ENCODE data around the gene SLCO1B3. TPM values are rescaled to one million over a fixed set of nuclear protein-coding genes. Genes with fewer than 3 reads are reported as not detected.

The SLCO1B3 gene
- total and polyA plus RNA-seq, 2 experiments from 2014 or later: 0.17 TPM; not detected in 1

- no peaks in the 10 kb centered on the region; the same call in 2 of the 3 replicates for H3K9me3 Mint-ChIP-seq
- H3K4me1 Mint-ChIP-seq: no peaks in the 10 kb centered on the region
- Histone ChIP-seq H4K20me1 (replicated peaks; ENCODE audit: insufficient read depth) (no peaks in the 10 kb centered on the region), H3K27ac (ENCODE audit: low read depth) (no peak overlapping the region), H3K4me2 (no peak overlapping the region), H3K79me2 (replicated peaks; ENCODE audit: insufficient read depth) (no peaks in the 10 kb centered on the region), H2AFZ (no peak overlapping the region), H3K9me2 (ENCODE audit: insufficient read depth) (no peaks in the 10 kb centered on the region), H3K4me3 (no peak overlapping the region), H3K27me3 (ENCODE audit: insufficient read depth) (no peaks in the 10 kb centered on the region), H3F3A (replicated peaks; ENCODE audit: low read depth) (no peaks in the 10 kb centered on the region), H3K36me3 (ENCODE audit: insufficient read depth) (no peaks in the 10 kb centered on the region), H3K4me1 (ENCODE audit: insufficient read depth) (no peaks in the 10 kb centered on the region)
- H3K27ac Mint-ChIP-seq: no peak overlapping the region
- no peaks in the 10 kb centered on the region for H3K36me3 Mint-ChIP-seq (ENCODE audit: low read depth)
- H3K4me3 Mint-ChIP-seq: no peak overlapping the region
- TF ChIP-seq CREB1 (CRISPR knock-in tag; IDR thresholded peaks at IDR 0.05; ENCODE audit: low read depth) (no peak), CTCF (conservative IDR thresholded peaks at IDR 0.05; ENCODE audit: low read depth in 2 of 2) (no peak), STAT1 (IDR thresholded peaks at IDR 0.05; ENCODE audit: unreplicated experiment) (no peak), ZNF331 (CRISPR knock-in tag; IDR thresholded peaks at IDR 0.05; ENCODE audit: low read depth) (no peak), NANOG (IDR thresholded peaks at IDR 0.05; ENCODE audit: borderline replicate concordance) (no peak), ZNF114 (CRISPR knock-in tag; IDR thresholded peaks at IDR 0.05) (no peak), EZH2 (IDR thresholded peaks at IDR 0.05; ENCODE audit: low read depth, unreplicated experiment) (no peak), JUNB (IDR thresholded peaks at IDR 0.05; ENCODE audit: unreplicated experiment) (no peak), REST (IDR thresholded peaks at IDR 0.05; ENCODE audit: unreplicated experiment) (no peak), POLR2AphosphoS5 (IDR thresholded peaks at IDR 0.05; ENCODE audit: low read depth) (no peak), EZH2phosphoT487 (IDR thresholded peaks at IDR 0.05; ENCODE audit: unreplicated experiment) (no peak)
- TF ChIP-seq, protein P1, sequence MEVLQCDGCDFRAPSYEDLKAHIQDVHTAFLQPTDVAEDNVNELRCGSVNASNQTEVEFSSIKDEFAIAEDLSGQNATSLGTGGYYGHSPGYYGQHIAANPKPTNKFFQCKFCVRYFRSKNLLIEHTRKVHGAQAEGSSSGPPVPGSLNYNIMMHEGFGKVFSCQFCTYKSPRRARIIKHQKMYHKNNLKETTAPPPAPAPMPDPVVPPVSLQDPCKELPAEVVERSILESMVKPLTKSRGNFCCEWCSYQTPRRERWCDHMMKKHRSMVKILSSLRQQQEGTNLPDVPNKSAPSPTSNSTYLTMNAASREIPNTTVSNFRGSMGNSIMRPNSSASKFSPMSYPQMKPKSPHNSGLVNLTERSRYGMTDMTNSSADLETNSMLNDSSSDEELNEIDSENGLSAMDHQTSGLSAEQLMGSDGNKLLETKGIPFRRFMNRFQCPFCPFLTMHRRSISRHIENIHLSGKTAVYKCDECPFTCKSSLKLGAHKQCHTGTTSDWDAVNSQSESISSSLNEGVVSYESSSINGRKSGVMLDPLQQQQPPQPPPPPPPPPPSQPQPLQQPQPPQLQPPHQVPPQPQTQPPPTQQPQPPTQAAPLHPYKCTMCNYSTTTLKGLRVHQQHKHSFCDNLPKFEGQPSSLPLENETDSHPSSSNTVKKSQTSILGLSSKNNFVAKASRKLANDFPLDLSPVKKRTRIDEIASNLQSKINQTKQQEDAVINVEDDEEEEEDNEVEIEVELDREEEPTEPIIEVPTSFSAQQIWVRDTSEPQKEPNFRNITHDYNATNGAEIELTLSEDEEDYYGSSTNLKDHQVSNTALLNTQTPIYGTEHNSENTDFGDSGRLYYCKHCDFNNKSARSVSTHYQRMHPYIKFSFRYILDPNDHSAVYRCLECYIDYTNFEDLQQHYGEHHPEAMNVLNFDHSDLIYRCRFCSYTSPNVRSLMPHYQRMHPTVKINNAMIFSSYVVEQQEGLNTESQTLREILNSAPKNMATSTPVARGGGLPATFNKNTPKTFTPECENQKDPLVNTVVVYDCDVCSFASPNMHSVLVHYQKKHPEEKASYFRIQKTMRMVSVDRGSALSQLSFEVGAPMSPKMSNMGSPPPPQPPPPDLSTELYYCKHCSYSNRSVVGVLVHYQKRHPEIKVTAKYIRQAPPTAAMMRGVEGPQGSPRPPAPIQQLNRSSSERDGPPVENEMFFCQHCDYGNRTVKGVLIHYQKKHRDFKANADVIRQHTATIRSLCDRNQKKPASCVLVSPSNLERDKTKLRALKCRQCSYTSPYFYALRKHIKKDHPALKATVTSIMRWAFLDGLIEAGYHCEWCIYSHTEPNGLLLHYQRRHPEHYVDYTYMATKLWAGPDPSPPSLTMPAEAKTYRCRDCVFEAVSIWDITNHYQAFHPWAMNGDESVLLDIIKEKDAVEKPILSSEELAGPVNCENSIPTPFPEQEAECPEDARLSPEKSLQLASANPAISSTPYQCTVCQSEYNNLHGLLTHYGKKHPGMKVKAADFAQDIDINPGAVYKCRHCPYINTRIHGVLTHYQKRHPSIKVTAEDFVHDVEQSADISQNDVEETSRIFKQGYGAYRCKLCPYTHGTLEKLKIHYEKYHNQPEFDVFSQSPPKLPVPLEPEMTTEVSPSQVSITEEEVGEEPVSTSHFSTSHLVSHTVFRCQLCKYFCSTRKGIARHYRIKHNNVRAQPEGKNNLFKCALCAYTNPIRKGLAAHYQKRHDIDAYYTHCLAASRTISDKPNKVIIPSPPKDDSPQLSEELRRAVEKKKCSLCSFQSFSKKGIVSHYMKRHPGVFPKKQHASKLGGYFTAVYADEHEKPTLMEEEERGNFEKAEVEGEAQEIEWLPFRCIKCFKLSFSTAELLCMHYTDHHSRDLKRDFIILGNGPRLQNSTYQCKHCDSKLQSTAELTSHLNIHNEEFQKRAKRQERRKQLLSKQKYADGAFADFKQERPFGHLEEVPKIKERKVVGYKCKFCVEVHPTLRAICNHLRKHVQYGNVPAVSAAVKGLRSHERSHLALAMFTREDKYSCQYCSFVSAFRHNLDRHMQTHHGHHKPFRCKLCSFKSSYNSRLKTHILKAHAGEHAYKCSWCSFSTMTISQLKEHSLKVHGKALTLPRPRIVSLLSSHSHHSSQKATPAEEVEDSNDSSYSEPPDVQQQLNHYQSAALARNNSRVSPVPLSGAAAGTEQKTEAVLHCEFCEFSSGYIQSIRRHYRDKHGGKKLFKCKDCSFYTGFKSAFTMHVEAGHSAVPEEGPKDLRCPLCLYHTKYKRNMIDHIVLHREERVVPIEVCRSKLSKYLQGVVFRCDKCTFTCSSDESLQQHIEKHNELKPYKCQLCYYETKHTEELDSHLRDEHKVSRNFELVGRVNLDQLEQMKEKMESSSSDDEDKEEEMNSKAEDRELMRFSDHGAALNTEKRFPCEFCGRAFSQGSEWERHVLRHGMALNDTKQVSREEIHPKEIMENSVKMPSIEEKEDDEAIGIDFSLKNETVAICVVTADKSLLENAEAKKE (CRISPR knock-in tag; IDR thresholded peaks at IDR 0.05): no peak
- TF ChIP-seq, protein P2, sequence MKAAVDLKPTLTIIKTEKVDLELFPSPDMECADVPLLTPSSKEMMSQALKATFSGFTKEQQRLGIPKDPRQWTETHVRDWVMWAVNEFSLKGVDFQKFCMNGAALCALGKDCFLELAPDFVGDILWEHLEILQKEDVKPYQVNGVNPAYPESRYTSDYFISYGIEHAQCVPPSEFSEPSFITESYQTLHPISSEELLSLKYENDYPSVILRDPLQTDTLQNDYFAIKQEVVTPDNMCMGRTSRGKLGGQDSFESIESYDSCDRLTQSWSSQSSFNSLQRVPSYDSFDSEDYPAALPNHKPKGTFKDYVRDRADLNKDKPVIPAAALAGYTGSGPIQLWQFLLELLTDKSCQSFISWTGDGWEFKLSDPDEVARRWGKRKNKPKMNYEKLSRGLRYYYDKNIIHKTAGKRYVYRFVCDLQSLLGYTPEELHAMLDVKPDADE (IDR thresholded peaks at IDR 0.05): no peak
- no peak for ATAC-seq
- no peak for DNase-seq (ENCODE audit: low spot score)
- H3K27me3 Mint-ChIP-seq (ENCODE audit: insufficient read depth, low read depth, poor library complexity): no peaks in the 10 kb centered on the region
Measured at GRCh38 chr12:20830456-20830855, 20.0 kb downstream of the SLCO1B3 start.

Data from GM23338 (cell line).